GM18508 (cell line): ENCODE results near the gene WNT11.
"Not testable (repeated sequence)": the region's sequence is repeated elsewhere in the genome, so short reads cannot be mapped to it uniquely, and the experiment has no call there.

Experiments used
- ATAC-seq: cut with Tn5 transposase; IDR thresholded peaks from one replicate; pipeline ENCODE4 v1.9.1; 2021; ENCODE audit warnings: moderate number of reproducible peaks; ENCODE audit not compliant: insufficient read depth, unreplicated experiment

Gene WNT11

GRCh38 chr11:76205252-76206076, 838 bp downstream of the WNT11 start:
- ATAC-seq, result no peak

- no peak for ATAC-seq
Measured at GRCh38 chr11:76203937-76204336, 2.4 kb downstream of the WNT11 start.

DNA sequence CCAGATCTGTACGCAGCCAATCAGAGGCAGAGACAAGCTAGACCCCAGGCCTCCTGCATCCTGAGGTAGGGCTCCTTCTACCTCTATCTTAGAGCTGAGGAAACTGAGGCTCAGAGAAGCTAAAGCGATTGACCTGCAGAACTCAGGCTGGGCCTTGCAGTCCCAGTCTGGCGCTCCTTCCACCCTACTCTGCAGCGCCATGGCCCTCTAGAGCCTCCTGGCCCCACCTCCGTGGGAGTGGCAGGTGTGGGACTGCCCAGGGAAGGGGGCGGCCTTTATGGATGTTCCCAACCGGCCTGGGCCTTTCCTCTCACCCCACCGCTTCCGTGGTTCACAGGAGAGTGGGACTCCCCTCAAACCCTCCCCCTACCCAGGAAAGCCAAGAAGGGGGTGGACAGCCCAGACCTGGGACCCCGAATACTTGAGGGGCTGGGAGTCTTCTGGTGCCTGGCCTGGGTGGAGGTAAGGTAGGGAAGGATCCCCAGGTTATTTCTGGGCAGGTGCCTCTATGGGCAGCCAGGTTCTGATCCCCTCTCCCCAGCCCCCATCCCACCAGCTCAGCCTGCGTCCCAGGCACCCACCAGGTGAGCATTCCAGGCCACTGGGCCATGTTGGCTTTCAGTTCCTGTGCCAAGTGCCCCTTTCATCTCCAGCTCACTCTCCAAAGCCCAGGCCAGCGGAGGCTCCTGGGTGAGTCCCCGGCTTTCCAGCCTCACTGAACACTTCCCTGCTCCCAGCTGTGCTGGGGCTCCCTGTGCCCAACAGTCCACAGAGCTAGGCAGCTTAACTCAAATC, 3.0 kb downstream of the WNT11 start:
- no peak for ATAC-seq

GRCh38 chr11:76201672-76202412, 4.5 kb downstream of the WNT11 start:
- no peak for ATAC-seq

- no peak for ATAC-seq
Measured at GRCh38 chr11:76201056-76201455, 5.2 kb downstream of the WNT11 start.

DNA sequence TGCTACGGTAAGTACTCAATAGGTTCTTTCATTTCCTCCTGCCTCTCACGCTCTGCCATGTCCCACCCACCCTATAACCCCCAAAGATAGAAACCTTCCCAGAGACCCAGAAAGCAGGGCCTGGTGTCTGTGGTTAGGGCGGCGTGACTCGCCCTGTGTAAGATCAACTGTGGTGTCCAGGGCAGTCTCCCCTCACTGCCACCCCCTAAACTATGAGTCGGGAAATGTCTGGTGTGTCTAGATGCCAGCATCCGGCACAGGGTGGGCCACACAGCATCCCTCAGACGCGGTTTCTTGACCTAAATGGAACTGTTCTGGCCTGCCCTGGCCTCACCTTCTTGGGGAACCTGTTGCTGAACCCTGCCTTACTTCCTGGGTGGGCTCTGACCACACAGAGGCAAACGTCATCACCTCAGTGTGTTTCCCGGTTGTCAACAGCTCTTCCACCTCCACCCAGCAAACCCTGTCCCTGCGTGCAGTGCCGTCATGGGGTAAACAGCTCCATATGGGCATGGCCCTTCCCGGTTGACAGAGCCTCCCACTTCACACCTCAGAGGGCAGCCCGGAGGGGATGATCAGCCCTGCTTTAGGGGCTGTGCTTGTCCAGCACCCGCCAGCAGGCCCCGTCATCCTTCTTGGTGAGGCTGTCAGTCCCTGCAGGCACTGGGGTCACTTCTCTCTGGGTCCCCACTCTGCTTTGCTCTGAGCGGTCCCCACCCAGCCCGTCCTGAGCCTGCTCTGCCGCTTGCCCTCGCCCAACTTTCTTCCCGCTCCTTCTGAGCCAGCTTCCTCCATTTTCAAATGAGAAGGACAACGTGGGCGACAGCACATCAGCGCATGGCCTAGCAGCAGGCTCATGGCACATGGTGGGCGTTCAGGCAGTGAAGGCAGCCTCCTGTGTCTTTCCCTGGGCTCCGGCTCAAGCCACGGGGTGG, 6.0 kb downstream of the WNT11 start:
- ATAC-seq, result no peak

GRCh38 chr11:76198691-76199090, 7.6 kb downstream of the WNT11 start:
- not testable (repeated sequence) for ATAC-seq

DNA sequence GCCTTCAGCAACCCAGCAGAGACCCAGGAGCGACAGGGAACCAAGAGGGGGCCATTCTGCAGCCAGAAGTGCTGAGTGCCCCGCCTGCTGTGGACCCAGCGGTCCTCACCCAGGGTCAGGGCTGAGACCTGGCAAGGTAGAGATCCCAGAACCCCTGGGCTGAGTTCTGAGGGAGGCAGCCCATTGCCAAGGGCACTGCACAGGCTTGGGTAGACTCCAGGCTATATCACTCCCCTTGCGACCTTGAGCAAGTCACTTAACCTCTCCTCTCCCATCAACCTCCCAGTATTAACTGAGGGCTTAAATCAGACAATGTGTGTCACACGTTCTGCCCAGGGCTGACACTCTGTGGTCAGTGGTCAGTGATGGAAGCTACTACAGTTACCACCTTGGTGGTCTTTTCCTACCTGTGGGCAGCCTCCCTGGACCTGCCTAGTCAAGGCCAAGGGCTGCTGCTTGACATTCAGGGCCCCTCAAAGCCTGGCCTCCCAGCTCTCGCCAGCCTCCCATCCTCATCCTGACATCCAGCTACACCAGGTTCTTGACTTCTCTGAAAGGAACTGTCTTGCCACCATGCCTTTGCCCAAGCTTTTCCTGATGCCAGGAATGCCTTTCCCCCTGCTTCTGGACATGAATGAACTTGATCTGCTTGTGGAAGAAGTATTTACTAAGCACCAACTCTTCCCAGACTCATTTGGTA, 8.2 kb downstream of the WNT11 start:
- ATAC-seq, result no peak

DNA sequence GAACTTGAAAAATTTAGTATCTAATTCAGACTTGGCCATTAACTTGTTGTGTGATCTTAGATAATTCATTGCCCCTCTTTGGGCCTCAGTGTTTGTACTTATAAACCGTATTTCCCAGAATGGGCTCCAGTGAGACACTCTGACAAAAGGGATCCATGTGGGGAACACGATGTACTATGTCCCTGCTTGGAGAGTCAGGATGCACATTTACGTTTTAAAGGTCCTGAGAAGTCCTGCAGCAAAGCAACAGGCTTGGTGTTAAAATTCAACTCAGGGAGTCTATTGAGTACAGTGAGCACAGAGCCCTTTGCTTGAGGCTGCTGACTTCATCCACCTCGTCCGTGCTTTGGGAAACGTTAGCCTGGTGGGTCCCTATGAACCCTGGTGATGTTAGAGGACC, 9.0 kb downstream of the WNT11 start:
- no peak for ATAC-seq

GRCh38 chr11:76196849-76197248, 9.5 kb downstream of the WNT11 start:
- no peak for ATAC-seq

- no peak for ATAC-seq
Measured at GRCh38 chr11:76194872-76195668, 11.2 kb downstream of the WNT11 start.

GRCh38 chr11:76193219-76193618, 13.1 kb downstream of the WNT11 start:
- no peak for ATAC-seq

DNA sequence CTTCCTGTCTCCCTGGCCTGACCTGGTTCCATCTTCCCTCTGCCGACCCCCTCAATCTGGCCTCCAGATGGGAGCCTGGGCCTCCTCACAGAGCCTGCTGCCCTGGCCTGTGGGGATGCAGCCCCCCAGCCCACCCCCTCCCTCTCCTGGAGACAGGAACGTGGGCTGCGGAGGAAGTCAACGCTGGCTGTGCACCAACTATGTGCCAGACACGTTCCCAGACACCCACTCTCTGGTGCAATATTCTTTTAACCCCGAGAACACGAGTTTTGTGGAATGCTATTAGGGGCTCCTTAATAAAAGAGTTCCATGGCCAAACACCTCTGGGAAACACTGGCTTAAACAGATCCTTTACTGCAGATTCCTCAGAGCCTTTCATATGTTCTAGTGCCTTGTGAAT, 15.9 kb downstream of the WNT11 start:
- no peak for ATAC-seq

DNA sequence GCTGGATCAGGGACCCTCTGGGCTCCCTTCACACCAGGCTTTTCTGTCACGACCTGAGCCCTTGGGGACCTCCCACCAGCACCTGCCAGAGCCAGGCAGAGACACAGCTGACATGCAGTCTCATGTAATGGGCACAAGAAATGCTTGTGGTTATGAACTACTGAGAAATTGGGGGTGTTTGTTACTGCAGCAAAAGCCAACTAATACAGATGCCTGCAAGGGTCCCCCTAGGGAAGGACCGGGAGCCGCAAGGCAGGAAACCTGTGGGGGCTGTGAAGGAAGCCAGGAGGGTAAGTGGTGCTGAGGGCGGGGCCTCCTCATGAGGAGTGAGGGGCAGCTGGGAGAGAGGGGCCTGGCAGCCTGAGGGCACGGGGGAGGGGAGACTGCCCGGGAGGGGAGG, 16.6 kb downstream of the WNT11 start:
- ATAC-seq, result no peak

DNA sequence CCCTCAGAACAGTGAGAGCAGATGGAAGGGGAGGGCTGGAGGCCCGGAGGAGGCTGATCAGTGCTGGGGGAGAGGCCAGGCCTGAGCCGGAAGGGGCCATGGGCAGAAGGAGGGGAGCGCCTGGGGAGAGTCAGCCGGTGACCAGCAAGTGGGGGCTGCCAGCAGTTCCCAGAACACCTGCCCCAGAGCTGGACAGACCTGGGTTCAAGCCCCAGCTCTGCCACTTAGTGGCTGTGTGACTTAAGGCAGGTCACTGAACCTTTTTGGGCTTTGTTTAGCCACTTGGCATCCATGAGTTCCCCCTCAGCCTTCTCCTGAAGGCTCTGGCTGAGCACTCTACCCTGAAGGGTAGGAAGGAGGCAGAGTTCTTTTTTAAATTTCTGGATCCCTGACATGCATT, 17.4 kb downstream of the WNT11 start:
- ATAC-seq, result no peak

DNA sequence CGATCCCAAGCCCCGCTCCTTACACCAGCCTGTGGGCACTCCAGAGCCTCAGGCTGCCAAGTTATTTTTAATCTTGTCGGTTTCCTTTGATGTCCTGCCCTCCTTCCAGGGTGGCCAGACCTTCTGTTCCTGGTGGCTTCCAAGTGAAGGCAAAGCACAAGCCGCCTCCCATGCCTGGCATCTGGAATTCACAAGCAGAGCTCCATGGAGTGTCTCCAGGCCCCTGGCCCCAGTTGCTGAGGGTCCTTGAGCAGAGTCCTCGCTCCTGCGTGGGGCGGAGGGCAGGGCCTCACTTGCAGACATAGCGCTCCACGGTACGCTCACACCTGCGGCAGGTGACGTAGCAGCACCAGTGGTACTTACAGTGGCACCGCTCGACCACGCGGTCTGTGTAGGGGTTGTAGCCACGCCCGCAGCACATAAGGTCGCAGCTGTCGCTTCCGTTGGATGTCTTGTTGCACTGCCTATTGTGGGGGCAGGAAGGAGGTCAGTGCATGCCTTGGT, 19.5 kb downstream of the WNT11 start:
- no peak for ATAC-seq

DNA sequence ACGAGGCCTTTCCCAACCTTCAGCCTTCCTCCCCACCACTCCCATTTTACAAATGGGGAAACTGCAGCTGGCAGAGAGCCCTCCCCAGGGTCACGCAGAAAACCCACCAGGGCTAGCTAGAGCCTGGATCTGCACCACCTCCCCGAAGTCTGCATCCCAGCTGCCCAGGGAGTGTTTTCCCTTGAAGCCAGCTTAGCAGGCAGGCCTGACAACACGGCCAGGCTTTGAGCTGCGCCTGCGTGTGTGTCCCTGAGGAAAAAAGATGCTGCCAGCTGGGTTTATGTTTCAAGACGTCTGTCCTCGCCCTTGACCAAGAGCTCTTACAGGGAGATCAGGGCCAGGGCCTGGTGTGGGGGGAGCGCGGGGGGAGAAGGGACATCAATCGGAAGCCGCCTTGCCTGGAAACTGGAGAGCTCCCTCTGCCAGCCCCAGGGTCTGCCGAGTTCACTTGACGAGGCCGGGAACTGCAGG, 20.3 kb downstream of the WNT11 start:
- no peak for ATAC-seq

DNA sequence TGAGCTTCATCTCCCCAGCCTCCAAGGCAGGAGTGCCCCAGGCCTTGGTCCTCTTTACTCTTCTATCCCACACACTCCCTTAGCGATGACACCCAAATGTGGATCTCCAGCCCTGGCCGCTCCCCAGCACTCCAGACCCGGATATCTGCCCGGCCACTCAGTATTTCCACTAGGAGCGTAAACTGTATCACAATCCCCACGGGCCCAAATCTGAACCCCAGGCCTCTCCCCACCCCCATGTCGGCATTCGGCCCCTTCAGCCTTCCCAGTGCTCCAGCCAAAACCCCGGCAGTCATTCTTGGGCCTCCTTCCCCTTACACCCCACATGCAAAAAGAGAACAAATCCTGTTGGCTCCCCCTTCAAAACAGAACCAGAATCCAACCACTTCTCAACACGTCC, 20.8 kb downstream of the WNT11 start:
- no peak for ATAC-seq
